GM12873 (cell line): ENCODE data around the gene MRPS27.

Experiments used
- TF ChIP-seq, protein P1 (sequence below): IDR thresholded peaks from 2 replicates; pipeline ENCODE4 v1.5.1; 2012; ENCODE audit warnings: low read depth, mild to moderate bottlenecking, moderate library complexity, low read length, control low read depth; ENCODE audit not compliant: insufficient read depth; ENCODE audit errors: missing control alignments

The MRPS27 gene

DNA sequence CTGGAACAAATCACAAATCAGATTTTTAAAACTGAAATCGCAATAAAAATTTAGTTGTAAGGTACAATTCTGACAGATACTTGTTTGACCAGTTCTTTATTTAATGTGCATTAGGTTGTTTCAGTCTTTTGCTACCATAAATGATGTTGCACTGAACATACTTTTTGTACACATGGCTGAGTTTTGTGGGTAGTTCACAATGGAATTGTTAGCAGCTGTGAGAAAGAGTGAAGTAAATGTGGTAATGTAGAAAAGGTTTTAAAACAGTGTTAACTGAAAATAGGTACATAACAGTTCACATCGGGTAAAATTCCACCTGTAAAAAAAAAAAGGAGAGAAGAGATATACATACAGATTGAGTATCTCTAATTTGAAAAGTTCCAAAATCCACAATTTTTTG, 25.6 kb downstream of the MRPS27 start:
- TF ChIP-seq, protein P1, sequence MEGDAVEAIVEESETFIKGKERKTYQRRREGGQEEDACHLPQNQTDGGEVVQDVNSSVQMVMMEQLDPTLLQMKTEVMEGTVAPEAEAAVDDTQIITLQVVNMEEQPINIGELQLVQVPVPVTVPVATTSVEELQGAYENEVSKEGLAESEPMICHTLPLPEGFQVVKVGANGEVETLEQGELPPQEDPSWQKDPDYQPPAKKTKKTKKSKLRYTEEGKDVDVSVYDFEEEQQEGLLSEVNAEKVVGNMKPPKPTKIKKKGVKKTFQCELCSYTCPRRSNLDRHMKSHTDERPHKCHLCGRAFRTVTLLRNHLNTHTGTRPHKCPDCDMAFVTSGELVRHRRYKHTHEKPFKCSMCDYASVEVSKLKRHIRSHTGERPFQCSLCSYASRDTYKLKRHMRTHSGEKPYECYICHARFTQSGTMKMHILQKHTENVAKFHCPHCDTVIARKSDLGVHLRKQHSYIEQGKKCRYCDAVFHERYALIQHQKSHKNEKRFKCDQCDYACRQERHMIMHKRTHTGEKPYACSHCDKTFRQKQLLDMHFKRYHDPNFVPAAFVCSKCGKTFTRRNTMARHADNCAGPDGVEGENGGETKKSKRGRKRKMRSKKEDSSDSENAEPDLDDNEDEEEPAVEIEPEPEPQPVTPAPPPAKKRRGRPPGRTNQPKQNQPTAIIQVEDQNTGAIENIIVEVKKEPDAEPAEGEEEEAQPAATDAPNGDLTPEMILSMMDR: no peak

DNA sequence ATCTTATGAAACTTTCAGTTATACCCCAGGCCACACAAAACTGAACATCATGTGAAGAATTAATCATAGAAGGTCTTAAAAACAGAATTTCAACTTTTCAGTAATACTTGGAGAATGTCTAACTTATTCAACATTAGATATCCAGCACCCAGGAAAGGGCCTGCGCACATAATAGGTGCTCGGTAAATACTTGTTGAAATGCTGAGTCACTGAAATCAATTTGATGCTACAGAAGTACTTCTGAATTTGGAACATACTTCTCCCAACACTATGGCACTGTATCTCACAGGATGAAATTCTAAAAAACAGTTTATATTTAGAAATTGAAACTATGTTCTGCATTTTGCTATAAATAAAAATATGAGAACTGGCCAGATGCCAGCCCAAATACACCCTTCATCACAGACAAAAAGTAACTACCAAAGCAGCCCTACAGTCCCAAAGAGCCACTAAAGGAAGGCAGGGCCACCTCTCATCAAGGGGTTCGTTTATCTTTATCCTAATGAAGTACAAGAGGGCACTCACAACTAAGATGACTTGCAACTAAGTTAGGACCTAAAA, 26.5 kb downstream of the MRPS27 start:
- TF ChIP-seq, protein P1: no peak

GRCh38 chr5:72292411-72292810, 27.6 kb downstream of the MRPS27 start:
- TF ChIP-seq, protein P1: no peak

- TF ChIP-seq, protein P1: no peak
These were observed 28.4 kb downstream of the MRPS27 start for GRCh38 chr5:72291601-72292000.

GRCh38 chr5:72290356-72291133, 29.5 kb downstream of the MRPS27 start:
- TF ChIP-seq, protein P1: no peak

- TF ChIP-seq, protein P1: no peak
These were observed 31.1 kb downstream of the MRPS27 start for GRCh38 chr5:72288924-72289323.

GRCh38 chr5:72286798-72287197, 33.2 kb downstream of the MRPS27 start:
- TF ChIP-seq, protein P1: no peak
